ENCODE measurements around the gene SPTSSB.

SPTSSB gene

DNA sequence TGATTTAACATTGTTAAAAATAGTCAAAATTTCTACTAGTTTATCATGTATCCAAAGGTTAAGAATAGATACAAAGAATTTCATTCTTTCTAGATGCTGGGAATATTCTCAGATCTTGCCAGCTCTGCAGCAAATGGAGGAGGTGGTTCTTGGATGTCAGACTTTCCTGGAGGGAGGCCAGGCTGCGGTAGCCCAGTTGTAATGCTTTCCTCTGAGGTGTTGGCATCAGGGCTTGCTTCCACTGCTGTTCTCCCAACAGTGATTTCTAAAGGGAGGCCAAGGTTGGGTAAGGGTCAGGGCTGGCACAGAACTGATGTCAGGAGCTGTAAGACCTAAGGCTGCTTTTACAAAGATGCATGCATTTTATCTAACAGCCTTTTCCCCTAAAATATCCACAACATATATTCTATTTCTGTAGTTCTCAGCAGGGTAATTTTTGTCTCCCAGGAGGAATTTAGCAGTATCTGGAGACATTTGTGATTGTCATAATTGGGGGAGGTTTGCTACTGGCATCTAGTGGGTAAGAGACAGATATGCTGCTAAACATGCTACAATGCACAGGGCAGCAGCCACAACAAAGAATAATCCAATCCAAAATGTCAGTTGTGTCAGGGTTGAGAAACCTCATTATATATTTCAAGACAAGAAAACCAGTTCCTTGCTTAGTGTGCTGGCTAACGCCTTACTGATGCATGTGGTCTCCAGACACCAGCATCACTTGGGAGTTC, 42.0 kb upstream of the SPTSSB start:
- no peaks in the 10 kb centered on the region for H4K20me1 ChIP-seq (ENCODE audit: control insufficient read depth, insufficient read depth, low read depth, low read length)
- no peaks in the 10 kb centered on the region for H3F3A ChIP-seq (ENCODE audit: control insufficient read depth, insufficient read depth)
- TF ChIP-seq EZH2phosphoT487 (IDR thresholded peaks at IDR 0.05; ENCODE audit: borderline replicate concordance, low read length), result no peak
- H3K9me2 ChIP-seq (replicated peaks; ENCODE audit: control insufficient read depth, low read length), result no peaks in the 10 kb centered on the region
- H3K9me3 ChIP-seq (ENCODE audit: control insufficient read depth, insufficient read depth, low read length), result no peaks in the 10 kb centered on the region
- no peak overlapping the region for H3K4me3 ChIP-seq (ENCODE audit: low read length)
- H3K36me3 ChIP-seq (ENCODE audit: control insufficient read depth, low read length), result no peaks in the 10 kb centered on the region
- H3K27ac ChIP-seq (ENCODE audit: low read depth, low read length), result no peak overlapping the region
- H3K4me2 ChIP-seq (ENCODE audit: low read length), result no peak overlapping the region
- no peaks in the 10 kb centered on the region for H3K4me1 ChIP-seq (ENCODE audit: control insufficient read depth, low read length)
- H3K79me2 ChIP-seq (ENCODE audit: control insufficient read depth, low read length), result no peaks in the 10 kb centered on the region; the same call in 1 of the 2 replicates
- H3K27me3 ChIP-seq (ENCODE audit: control insufficient read depth, low read length), result peaks cover 4% of the 10 kb centered on the region; the same call in 1 of the 2 replicates

GRCh38 chr3:161412123-161412522, 40.8 kb upstream of the SPTSSB start:
- H3K9me3 ChIP-seq (ENCODE audit: control insufficient read depth, insufficient read depth, low read length), result no peaks in the 10 kb centered on the region
- no peaks in the 10 kb centered on the region for H4K20me1 ChIP-seq (ENCODE audit: control insufficient read depth, insufficient read depth, low read depth, low read length)
- peaks cover 4% of the 10 kb centered on the region for H3K27me3 ChIP-seq (ENCODE audit: control insufficient read depth, low read length)
- H3K4me2 ChIP-seq (ENCODE audit: low read length), result no peak overlapping the region
- no peaks in the 10 kb centered on the region for H3K36me3 ChIP-seq (ENCODE audit: control insufficient read depth, low read length)
- H3F3A ChIP-seq (ENCODE audit: control insufficient read depth, insufficient read depth), result no peaks in the 10 kb centered on the region
- H3K79me2 ChIP-seq (ENCODE audit: control insufficient read depth, low read length), result no peaks in the 10 kb centered on the region; the same call in 1 of the 2 replicates
- TF ChIP-seq EZH2phosphoT487 (IDR thresholded peaks at IDR 0.05; ENCODE audit: borderline replicate concordance, low read length), result no peak
- no peak overlapping the region for H3K27ac ChIP-seq (ENCODE audit: low read depth, low read length)
- no peaks in the 10 kb centered on the region for H3K9me2 ChIP-seq (replicated peaks; ENCODE audit: control insufficient read depth, low read length)
- H3K4me1 ChIP-seq (ENCODE audit: control insufficient read depth, low read length), result no peaks in the 10 kb centered on the region
- no peak overlapping the region for H3K4me3 ChIP-seq (ENCODE audit: low read length)

DNA sequence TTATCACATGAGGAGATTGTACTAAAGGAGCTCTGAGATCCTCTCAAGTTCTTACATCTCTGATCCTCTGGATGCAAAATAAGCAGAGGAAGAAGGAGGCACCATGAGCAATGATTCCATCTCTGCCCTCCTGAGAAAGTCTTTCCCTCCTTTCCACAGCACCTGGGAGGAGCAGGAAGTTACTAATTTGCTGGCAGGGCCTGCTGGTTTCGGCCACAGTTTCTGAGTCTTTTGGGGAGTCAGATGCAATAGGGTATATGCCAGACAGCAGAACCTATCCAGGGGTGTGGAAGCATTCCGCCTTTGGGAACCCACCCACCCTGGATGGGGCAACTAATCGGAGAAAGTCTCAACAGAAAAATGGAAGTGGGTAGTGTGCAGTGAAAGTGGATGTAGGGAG, 38.5 kb upstream of the SPTSSB start:
- H3K79me2 ChIP-seq (ENCODE audit: control insufficient read depth, low read length), result no peaks in the 10 kb centered on the region; the same call in 1 of the 2 replicates
- TF ChIP-seq EZH2phosphoT487 (IDR thresholded peaks at IDR 0.05; ENCODE audit: borderline replicate concordance, low read length), result no peak
- TF ChIP-seq, protein P1, sequence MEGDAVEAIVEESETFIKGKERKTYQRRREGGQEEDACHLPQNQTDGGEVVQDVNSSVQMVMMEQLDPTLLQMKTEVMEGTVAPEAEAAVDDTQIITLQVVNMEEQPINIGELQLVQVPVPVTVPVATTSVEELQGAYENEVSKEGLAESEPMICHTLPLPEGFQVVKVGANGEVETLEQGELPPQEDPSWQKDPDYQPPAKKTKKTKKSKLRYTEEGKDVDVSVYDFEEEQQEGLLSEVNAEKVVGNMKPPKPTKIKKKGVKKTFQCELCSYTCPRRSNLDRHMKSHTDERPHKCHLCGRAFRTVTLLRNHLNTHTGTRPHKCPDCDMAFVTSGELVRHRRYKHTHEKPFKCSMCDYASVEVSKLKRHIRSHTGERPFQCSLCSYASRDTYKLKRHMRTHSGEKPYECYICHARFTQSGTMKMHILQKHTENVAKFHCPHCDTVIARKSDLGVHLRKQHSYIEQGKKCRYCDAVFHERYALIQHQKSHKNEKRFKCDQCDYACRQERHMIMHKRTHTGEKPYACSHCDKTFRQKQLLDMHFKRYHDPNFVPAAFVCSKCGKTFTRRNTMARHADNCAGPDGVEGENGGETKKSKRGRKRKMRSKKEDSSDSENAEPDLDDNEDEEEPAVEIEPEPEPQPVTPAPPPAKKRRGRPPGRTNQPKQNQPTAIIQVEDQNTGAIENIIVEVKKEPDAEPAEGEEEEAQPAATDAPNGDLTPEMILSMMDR (IDR thresholded peaks at IDR 0.05; ENCODE audit: low read depth, low read length, poor library complexity, severe bottlenecking), result no peak

GRCh38 chr3:161409069-161409468, 37.8 kb upstream of the SPTSSB start:
- no peaks in the 10 kb centered on the region for H3K4me1 ChIP-seq (ENCODE audit: control insufficient read depth, low read length)
- no peaks in the 10 kb centered on the region; the same call in 1 of the 2 replicates for H3K79me2 ChIP-seq (ENCODE audit: control insufficient read depth, low read length)
- no peaks in the 10 kb centered on the region for H3K36me3 ChIP-seq (ENCODE audit: control insufficient read depth, low read length)
- H3F3A ChIP-seq (ENCODE audit: control insufficient read depth, insufficient read depth), result no peaks in the 10 kb centered on the region
- H3K27me3 ChIP-seq (ENCODE audit: control insufficient read depth, low read length), result peaks cover 4% of the 10 kb centered on the region
- no peaks in the 10 kb centered on the region for H3K9me2 ChIP-seq (replicated peaks; ENCODE audit: control insufficient read depth, low read length)
- H3K27ac ChIP-seq (ENCODE audit: low read depth, low read length), result no peak overlapping the region
- no peaks in the 10 kb centered on the region for H3K9me3 ChIP-seq (ENCODE audit: control insufficient read depth, insufficient read depth, low read length)
- TF ChIP-seq, protein P1 (IDR thresholded peaks at IDR 0.05; ENCODE audit: low read depth, low read length, poor library complexity, severe bottlenecking), result peak; percentile 54
- TF ChIP-seq EZH2phosphoT487 (IDR thresholded peaks at IDR 0.05; ENCODE audit: borderline replicate concordance, low read length), result no peak
- no peaks in the 10 kb centered on the region for H4K20me1 ChIP-seq (ENCODE audit: control insufficient read depth, insufficient read depth, low read depth, low read length)
- no peak overlapping the region for H3K4me2 ChIP-seq (ENCODE audit: low read length)
- no peak overlapping the region for H3K4me3 ChIP-seq (ENCODE audit: low read length)

More for the DNA sequence above, 38.5 kb upstream of the SPTSSB start:
- Histone ChIP-seq H3K4me1 (ENCODE audit: control insufficient read depth, low read length) (no peaks in the 10 kb centered on the region), H3K36me3 (ENCODE audit: control insufficient read depth, low read length) (no peaks in the 10 kb centered on the region), H3K27ac (ENCODE audit: low read depth, low read length) (no peak overlapping the region), H3K4me3 (ENCODE audit: low read length) (no peak overlapping the region), H3F3A (ENCODE audit: control insufficient read depth, insufficient read depth) (no peaks in the 10 kb centered on the region), H3K9me2 (replicated peaks; ENCODE audit: control insufficient read depth, low read length) (no peaks in the 10 kb centered on the region), H3K4me2 (ENCODE audit: low read length) (no peak overlapping the region), H3K9me3 (ENCODE audit: control insufficient read depth, insufficient read depth, low read length) (no peaks in the 10 kb centered on the region), H3K27me3 (ENCODE audit: control insufficient read depth, low read length) (peaks cover 4% of the 10 kb centered on the region), H4K20me1 (ENCODE audit: control insufficient read depth, insufficient read depth, low read depth, low read length) (no peaks in the 10 kb centered on the region)

Data from DOHH2 (cell line).